HL-60/S4 treated with retinoic acid at 250 ng/mL for 4 days and 3 days (cell line): ENCODE results near the gene BRSK2.
"Not testable (repeated sequence)": the region's sequence is repeated elsewhere in the genome, so short reads cannot be mapped to it uniquely, and the experiment has no call there.

ENCODE experiments used
- in situ Hi-C: fragments of 300-500 bp; cut with MboI; formaldehyde crosslinking; loops from 2 replicates; pipeline ENCODE4 v1.7.0; 2022; ENCODE audit warnings: low sequenced_read_pairs

The BRSK2 gene

GRCh38 chr11:1406571-1407485 is 17.1 kb downstream of the BRSK2 start:
- in situ Hi-C loops, result no loop called here

GRCh38 chr11:1407668-1408067 is 17.9 kb downstream of the BRSK2 start:
- in situ Hi-C loops, result no loop called here

DNA sequence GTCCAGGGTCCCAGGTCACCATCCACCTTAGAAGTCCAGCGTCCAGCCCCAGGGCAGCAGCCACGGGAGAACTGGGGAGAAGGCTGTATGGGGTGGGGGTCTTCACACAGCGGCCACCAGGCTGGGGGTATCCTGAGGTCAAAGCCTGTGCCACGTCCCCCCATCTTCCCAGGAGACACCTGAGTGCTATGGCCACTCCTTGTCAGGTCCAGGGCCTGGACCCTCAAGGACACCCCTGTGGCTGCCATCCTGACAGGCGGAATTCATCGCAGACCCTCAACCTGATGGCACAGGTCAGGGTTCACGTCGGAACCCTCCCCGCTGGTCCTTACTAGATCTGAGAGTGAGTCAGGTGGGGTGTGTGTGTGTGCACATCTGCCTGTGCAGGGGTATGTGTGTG is 18.6 kb downstream of the BRSK2 start:
- in situ Hi-C loops, result no loop called here

DNA sequence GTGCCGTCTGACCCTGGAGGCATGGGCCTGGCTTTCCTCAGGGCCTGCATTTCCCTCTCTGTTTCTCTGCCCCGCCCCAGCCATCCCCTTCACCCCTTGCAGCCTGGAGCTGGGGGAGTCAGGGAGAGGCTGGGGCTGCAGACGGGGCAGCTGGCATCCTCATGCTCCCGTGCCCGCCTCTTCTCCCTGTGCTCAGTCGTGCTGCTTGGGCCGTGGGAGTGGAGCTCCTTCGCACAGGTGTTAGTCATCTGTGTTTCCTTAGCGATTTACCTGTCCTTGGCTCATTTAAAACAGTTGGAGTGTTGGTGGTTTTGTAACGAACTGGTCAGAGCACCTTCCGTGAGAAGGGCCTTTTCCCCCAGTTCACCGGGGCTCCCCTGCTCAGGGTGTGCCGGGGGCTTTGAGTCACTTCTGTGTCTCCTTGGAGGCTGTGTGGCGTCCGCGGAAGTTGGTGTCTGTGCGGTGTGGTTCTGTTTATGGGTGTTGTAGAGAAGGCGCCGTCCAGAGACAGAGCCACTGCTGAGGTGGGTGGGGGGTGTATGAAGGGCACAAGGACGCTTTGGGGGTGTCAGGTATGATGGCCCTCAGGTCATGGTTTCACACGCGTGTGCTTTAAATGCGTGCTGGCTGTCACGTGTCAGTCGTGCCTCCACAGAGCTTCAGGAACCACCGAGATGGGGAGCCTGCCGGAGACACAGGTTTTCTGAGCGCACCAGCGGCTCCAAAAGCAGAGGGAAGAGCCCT is 19.5 kb downstream of the BRSK2 start:
- in situ Hi-C loops, result no loop called here

DNA sequence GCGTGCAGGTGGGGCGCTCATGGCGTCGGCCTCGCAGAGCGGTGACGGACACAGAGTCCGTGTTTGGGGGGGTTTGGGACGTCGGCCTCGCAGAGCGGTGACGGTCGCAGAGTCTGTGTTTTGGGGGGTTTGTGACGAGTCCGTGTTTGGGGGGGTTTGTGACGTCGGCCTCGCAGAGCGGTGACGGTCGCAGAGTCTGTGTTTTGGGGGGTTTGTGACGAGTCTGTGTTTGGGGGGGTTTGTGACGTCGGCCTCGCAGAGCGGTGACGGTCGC is 20.1 kb downstream of the BRSK2 start:
- in situ Hi-C loops, result not testable (repeated sequence)

GRCh38 chr11:1410366-1411291 is 20.9 kb downstream of the BRSK2 start:
- in situ Hi-C loops, result no loop called here

DNA sequence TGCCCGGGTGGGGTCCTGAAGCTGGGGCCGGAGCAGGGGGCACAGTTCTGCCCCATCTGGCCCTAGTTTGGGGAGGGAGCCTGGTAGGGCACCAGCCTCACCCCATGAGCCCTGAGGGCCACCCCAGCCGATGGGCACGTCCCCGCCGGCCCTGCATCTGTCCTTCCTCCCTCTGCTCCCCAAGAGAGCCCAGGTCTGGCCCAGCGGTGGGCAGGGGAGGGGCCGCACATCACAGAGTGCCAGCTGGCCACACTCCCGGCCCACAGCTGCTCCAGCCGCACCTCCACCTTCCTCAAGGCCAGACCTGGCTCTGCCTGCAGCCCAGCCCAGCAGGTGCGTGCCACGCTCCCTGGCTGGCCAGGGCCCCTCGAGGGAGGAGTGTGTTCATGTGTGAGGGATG is 21.6 kb downstream of the BRSK2 start:
- in situ Hi-C loops, result no loop called here

GRCh38 chr11:1411739-1412138 is 22.0 kb downstream of the BRSK2 start:
- in situ Hi-C loops, result not testable (repeated sequence)

- in situ Hi-C loops, result no loop called here
These were observed 22.8 kb downstream of the BRSK2 start for GRCh38 chr11:1412377-1413095.

GRCh38 chr11:1414650-1415049 is 24.9 kb downstream of the BRSK2 start:
- in situ Hi-C loops, result no loop called here

GRCh38 chr11:1415631-1416030 is 25.9 kb downstream of the BRSK2 start:
- in situ Hi-C loops, result no loop called here

GRCh38 chr11:1418192-1418795 is 28.6 kb downstream of the BRSK2 start:
- in situ Hi-C loops, result not testable (repeated sequence)

- in situ Hi-C loops, result no loop called here
These were observed 30.1 kb downstream of the BRSK2 start for GRCh38 chr11:1419811-1420210.

- in situ Hi-C loops, result no loop called here
These were observed 31.6 kb downstream of the BRSK2 start for GRCh38 chr11:1421291-1421690.

DNA sequence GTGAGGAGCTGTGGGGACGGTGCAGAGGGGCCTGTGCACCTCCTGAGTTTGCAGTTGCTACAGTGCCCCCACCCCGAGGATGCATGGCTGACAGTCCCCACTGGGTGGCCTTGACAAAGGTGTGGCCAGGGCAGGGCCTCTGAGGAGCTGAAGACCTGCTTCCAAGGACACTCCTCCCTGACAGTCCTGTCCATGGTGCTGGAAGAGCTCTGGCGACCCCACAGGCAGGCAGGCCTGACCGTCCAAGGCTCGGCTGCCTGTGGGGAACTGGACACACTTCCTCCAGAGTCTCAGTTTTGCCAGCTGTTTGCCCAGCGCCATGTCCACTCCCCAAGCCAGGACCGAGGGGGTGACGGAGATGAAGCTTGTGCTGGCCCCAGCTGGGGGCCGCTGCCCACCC is 32.7 kb downstream of the BRSK2 start:
- in situ Hi-C loops, result no loop called here

GRCh38 chr11:1422981-1423380 is 33.2 kb downstream of the BRSK2 start:
- in situ Hi-C loops, result no loop called here

GRCh38 chr11:1423406-1423805 is 33.7 kb downstream of the BRSK2 start:
- in situ Hi-C loops, result not testable (repeated sequence)

DNA sequence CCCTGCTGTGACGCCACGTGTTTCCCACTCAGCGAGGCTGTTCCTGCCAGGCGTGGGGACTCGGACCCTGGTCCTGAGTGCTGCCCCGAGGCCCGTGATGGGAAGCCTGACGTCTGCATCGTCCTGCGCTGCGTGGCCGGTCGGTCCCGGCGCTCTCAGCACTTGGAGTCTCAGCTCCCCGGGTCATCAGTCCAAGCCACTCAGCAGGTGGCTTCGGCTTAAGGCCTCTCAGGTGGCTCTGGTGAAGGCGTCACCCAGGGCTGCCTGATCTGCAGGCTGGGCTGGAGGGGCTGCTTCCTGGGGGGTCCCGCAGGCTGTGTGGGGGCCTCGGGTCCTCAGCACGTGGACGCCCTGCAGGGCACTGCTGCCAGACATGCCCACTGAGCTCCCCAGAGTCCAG is 35.3 kb downstream of the BRSK2 start:
- in situ Hi-C loops, result no loop called here

DNA sequence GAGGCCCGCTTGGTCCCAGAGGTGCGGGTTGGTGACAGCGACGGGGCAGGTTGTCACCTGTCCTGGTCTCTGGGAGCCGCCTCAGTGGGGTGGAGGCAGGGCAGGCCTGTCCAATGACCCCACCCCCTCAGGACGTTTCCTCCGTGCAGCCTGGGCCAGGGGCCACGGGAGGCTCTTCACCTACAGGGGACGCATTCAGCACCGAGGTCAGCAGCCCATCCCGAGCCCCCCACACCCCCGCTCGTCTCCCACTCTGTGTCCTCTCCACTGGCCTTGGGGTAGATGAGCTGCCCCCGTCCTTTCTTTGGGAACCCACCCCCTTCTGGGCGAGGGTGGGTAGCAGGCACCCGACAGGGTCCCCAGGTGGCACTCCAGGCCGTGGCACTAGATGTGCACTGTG is 35.7 kb downstream of the BRSK2 start:
- in situ Hi-C loops, result no loop called here

DNA sequence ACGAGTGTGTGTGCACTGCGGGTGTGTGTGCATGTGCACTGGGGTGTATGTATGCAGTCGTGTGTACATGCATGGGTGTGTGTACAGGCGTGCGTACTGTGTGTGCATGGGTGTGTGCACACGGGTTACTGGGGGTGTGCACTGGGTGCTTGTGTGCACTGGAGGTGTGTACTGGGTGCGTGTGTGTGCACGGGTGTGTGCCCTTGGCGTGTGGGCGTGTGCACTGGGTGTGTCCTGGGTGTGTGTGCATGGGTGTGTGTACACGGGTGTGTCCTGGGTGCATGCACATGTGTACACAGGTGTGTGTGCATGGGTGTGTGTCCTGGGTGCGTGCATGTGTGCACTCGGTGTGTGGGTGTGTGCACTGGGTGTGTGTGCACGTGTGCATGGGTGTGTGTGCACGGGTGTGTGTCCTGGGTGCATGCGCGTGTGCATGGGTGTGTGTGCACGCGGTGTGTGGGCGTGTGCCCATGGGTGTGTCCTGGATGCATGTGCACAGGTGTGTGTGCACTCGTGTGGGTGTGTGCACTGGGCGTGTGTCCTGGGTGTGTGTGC is 39.1 kb downstream of the BRSK2 start:
- in situ Hi-C loops, result no loop called here
